ENCODE measurements around the gene DTYMK.

The DTYMK gene

DNA sequence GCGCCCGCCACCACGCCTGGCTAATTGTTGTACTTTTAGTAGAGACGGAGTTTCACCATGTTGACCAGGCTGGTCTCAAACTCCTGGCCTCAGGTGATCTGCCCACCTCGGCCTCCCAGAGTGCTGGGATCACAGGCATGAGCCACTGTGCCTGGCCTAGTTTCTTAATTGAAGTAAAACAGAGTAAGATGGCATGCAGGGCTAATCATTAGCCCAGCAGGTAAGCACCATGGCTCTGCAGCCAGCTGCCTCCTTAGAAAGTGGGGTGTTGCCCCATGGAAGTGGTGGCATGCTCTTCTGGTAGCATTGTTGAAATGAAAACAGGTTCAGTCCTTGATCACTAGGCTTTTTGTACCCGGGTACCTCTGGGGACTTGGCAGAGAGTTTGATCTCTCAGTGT is 36.7 kb downstream of the DTYMK start:
- DNase-seq: no peak

DNA sequence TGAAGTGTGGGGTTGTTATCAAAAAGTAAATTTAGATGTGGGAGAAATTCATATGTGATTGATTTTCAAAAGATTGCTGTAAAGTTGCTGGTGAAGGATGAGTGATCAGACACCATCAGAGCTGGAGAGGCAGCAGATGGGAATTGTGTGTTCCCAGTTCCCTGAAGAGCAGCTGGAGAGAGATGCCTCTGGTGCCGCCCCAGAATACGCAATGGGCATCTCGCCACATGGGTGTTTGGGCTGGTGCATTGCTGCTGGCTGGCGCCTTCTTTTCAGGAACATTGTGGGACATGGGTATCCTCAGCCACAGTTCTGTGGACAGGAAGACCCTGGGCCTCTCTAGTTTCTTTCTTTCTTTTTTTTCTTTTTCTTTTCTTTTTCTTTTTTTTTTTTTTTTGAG is 37.2 kb downstream of the DTYMK start:
- peak in 2 of 56 donors; percentile 6 to 18 for DNase-seq

DNA sequence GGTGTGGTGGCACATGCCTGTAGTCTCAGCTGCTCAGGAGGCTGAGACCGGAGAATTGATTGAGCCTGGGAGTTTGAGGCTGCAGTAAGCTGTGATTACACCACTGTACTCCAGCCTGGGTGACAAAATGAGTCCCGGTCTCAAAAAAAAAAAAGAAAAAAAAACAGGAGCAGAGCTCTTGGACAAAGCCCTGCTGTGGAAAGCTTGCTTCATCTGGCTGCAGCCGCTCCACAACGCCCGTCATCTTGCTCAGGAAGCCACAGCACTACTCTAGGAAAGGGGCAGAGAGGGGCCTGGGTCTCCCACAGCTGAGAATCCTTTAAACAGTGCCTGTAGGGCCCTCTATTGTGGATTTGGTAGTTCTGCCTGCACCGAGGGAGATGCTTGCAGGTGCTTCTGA is 38.2 kb downstream of the DTYMK start:
- no peak for DNase-seq

DNA sequence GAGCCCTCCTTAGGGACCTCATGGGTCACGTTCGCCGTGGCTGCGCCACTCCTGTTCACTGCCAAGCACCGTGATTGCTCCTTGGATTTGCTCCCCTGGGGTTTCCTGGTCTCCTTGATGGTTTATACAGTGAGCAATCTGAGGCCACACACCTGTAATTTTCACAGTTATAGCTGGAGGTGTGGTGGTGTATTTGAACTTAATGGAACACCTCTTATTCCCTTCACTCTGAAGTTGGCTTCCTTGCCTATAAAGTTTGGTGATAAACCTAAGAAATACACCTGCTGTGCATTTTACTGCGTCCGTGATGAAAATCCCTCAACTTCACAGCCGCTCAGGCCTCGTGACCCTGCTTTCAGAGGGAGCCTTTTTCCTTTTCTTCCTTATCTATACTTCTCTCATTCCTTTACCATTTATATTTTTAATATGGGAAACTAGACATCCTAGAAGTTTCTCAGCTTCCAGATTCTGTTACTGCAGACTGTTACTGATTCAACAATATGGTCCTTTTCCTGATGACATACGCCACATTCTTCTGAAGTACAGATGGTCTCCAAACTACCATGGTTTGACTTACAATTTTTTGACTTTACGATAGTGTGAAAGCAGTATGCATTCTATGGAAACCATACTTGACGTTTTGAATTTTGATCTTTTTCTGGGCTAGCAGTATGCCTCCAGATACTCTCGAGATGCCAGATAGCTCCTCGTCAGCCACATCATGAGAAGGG is 40.5 kb downstream of the DTYMK start:
- no peak for DNase-seq

DNA sequence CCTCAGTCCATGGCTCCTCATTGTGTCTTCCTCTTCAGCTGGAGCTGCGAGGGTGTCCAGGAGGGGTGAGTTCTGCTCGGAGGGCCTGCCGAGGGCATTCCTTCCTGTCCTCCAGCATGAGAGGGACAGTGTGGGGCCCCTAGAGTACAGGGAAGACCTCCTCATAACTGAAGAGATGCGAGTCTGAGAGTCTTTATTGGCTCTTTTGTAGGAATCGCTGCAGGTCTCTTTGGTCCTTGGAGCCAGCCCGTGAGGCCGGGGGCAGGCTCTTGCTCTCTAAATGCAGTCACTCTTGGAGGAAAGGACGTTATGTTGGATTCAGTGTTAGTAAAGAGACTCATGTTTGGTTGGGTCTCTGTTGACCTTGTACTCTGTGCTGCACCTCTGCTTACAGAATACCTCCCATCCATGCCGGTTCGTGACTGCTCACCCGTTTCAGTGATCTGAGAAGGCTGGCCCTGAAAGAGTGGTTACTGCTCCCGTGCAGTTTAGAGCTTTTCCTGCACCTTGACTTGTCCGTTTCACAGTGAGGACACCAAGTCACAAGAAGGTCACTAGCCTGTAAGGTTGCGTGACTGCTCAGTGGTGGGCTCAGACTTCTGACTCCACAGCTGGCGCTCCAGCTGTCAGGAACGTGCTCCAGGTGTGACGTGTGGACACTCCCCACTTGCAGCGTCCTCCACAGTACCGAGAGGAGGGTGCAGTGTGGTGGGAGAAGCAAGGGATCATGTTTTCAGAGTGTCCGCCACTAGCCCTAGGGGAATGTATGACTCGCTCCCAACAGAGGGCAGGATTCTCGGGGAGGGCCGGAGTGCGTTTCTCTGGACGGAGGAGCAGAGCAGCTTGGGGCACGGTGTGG is 41.3 kb downstream of the DTYMK start:
- DNase-seq: no peak

DNA sequence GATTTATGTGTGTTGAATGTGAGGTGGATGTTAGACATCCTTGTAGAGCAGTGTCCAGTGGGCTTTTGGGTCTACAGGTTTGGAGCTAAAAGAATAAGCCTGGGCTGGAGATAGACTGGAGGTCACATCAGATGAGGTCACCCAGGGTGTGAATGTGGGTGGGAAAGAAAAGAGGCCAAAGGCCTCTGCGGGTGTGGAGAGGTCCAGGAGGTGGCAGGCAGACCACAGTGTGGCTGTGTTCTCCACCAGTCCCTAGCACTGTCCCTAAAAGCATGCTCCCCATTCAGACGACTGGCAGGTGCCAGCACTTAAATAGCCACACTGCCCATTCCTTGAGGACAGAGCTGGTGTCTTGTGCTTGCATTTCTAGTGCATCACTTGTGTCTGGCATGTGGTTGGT is 45.0 kb downstream of the DTYMK start:
- no peak for DNase-seq

DNA sequence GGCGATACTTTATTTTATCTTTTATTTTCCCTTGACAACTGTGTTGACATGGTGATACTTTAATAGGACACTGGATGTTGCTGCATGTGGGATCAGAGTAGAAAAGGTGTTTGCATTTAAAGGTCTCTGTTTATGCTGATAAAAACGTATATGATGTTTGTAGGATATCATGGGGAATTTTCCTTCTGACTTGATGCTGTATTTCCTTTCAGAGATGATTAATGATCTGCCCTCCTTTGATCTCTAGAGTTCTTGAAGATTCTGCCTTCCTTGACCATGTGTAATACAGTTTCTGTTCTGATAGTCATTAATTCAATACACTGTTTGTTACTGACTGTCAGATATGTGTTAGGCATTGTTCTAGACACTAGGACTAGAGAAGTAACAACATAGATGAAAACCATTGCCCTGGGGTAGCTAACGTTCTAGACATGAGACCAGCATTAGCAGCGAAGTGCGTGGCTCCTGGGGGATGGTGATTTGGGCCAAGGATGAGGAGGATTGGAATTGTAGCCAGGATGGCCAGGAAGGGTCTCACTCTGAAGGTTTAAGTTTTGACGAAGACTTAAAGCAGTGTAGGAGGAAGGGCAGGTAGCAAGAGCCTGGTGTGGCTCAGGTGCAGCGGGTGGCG is 46.3 kb downstream of the DTYMK start:
- no peak for DNase-seq

DNA sequence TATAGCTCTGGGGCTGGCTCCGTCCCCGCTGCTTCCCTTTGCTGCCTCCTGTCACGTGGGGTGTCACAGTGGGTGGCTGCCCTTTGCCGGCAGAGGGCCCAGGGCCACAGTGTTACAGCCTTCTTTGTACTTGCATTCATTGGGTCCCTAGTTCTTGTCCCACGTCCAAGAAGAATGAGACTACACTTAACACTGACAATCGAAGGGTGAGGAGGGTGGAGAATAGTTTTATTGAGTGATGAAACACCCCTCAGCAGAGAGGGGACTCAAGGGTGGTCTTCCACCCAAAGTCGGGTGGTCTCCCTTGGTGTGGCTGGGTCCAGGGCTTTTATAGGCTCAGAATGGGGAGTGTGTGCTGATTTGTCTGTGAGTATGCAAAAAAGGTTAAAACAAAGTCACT is 47.2 kb downstream of the DTYMK start:
- no peak for DNase-seq

DNA sequence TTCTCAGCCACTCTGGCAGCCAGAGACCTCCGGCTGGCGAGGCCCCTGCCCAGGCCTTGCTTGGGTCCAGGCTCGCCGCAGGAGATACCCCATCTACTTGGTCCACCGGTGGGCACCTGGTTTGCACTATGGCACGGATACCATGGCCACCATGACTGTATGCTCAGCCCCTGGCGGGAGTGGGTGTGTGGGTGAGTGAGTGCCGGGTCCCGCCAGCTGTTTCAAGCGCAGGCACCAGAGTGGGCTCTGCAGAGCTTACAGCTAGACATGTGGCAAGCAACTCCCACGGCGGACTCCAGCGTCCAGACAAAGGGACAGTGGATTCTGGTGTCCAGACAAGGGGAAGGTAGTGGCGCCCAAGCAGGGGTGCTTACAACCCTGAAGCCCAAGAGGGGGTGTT is 47.7 kb downstream of the DTYMK start:
- DNase-seq: no peak

DNA sequence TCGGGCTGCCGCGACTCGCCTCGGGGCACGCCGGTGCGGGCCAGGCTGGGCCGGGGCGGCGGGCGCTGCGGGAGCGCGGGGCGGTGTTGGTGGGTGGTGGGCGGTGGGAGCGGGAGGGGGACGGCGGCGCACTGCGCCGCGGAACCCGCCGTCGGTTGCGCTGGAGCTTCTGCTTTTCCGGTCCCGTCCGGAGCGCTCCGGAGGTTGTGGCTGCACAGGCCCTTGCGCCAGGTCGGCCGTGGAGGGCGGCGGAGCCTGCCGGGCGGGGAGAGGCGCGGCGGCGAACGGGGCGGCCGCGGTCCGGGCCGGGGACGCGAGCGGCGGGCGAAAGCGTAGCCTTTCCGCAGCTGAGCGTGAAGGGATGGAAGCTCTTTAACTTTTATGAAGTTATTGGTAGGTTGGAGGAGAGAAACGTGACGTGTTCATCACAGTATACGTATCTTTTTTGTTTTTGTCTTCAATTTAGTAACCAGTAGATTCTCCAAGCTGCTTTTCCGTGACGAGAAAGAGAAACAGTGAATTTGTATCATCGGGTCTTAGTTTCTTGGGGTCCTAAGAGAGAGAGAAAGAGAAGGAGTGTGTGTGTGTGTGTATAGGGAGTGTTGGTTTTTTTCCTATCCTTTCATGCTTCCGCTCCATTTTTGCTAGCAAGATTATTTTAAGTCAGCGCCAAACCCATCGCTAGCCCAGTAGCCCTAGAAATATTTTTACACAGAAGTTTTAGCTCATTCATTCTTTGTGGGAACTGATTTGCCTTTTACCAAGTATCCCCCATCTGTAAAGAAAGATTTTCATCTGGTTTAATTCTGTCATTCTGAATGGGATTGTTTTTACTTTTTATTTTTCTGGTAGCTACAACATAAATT is 48.6 kb downstream of the DTYMK start:
- DNase-seq: no peak

DNA sequence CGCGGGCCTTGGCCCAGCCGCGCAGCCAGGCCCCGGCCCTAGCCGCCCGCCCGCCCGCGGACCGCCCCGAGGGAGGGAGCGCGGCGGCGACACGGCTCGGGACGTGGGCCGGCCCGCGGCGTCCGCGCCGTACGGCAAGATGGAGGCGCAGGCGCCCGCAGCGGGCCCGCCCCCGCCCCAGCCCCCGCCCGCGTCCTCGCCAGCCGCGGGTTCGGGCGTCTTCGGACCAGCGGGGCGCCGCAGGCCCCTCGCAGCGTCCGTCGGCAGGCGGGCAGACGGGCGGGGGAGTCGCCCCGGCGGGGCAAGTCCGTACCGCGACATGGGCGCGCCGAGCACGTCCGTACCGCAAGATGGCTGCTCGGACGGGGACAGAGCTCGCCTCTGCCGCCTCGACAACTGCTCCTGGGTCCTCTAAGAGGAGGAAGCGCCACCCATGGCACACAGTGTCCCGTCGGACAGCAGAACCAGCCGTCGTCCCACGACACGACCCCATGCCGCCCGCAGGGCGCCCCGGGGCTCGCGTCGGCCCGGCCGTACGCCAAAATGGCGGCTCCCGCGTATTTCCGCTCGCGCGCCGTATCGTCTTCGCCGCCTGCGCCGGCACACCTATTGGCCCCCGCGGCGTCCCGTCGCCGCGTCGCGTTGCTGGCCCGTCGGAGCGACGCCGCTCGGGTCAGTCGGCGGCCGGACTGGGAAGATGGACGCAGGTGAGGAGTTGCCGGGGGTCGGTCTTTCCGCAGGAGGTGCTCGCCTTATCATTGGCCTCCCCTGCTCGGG is 49.4 kb downstream of the DTYMK start, which contains the start of the genes ATG4B and THAP4:
Gene ATG4B, plus strand, starts transcription at position 676 of the 777 bp plus-strand sequence. Its CDS starts 22 bp downstream, at position 698.
Gene THAP4, minus strand, starts transcription at position 141 of the 777 bp plus-strand sequence. CDS start 141 bp downstream, outside the sequence.
- DNase-seq: peak; percentile 42 to 97 (median 82)

DNA sequence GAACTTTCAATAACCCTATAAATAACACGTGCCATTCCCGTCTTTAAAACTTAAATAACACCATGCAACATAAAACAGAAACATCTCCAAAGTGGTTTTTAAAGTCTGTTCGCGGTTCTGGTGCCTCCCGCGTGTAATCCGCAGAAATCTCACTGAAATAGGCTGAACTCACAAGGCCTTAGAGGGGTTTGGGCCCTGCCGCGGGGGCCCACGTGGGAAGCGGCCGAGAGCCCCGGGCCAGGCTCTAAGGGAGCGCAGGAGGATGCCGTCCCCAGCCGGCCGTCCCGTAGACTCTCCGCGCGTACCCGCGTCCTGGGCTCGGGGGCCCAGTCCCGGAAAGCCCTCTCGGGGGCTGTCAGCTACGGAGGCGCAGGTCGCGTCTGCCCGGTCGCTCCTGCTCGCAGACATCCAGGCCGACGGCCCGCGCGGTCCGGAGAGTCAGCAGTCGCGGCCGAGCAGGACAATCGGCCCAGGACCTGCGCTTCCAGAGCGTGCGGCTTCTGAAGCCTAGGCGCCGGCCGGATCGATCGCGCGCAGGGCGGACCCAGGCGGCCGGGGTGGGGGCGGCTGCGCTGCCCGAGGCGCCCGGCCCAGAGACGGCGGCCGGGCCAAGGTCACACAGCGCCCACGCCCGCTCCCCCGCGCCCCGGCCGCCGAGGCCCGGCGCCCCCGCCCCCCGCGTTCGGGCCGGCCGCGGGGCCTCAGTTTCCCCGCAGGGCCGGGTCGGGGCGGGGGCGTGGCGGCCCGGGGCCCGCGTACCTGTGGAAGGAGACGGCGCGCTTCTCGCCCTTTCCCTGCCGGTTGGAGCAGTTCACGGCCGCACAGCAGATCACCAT is 50.2 kb downstream of the DTYMK start:
- peak in 7 of 56 donors; percentile 7 to 53 (median 36) for DNase-seq

DNA sequence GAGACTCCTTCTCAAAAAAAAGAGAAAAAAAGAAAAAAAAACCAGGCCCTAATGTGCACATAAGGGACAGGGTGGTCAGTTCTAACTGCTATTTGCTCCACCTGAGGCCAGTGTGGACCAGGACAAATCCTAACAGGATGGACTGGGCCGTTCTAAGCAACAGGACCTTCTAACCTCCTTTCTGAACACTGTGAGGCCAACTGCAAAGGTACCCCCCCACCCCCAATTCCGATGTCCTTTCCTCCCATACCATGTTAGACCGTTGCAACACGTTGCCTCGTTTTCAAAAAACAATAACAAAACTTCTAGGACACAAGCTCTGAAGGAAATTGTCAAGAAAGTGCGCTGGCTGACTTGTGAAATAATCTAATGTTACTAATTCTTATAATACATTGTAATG is 50.9 kb downstream of the DTYMK start:
- no peak for DNase-seq

DNA sequence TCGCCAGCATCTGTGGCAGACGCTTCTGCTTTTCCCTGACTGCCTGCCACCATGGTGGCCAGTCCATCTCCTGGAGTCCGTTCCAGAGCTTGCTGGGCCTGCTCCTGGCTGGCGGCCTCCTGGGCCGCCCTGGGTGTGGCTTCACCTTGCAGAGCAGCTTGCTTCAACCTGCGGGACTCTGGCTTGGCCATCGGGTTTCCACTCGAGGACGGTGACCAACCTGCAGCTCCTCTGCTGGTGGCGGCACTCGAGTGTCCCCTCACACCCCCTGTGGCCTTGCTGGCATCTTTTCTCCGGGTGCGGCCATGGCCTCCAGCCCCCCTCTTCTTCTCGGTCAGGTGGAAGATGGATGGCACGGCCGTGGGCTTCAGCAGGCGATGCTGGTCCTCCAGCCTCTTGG is 53.1 kb downstream of the DTYMK start:
- no peak for DNase-seq

DNA sequence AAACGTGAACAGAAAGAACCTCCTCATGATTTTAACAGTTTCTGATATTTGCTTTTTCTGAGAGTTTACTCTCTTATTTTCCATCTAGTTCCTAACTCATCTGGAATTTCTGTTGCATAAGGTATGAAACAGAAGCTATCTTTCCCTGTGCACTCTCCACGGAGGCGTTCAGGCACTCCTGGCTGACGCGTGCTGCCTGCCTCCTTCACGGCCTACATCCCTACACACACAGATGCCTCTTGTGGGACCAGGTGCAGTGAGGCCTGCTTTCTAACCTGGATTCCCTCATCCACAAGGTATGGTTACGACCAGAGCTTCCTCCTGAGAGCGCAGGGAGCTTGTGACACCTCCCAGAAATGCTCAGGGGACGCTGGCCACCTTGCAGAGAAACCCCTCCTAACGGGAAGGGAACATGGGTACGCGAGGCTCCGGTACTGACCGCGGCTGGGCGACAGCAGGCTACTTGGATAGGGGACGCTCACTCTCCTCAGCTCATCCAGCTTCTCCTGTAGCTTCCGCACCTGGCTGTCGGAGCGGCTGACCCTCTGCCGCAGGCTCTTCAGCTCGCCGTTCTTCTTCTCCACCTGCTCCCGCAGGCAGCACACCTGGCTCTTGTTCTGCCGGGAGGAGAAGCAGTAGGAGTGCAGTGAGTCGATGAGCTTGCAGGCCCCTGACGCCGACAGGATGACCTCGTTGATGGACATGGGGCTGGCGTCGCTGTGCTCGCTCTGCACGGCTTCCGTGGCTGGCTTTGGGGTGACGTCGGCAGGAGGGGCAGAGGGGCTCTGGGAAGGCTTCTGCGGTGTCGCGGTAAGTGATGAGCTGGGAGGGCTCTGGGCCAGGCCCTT is 53.9 kb downstream of the DTYMK start:
- DNase-seq: no peak

DNA sequence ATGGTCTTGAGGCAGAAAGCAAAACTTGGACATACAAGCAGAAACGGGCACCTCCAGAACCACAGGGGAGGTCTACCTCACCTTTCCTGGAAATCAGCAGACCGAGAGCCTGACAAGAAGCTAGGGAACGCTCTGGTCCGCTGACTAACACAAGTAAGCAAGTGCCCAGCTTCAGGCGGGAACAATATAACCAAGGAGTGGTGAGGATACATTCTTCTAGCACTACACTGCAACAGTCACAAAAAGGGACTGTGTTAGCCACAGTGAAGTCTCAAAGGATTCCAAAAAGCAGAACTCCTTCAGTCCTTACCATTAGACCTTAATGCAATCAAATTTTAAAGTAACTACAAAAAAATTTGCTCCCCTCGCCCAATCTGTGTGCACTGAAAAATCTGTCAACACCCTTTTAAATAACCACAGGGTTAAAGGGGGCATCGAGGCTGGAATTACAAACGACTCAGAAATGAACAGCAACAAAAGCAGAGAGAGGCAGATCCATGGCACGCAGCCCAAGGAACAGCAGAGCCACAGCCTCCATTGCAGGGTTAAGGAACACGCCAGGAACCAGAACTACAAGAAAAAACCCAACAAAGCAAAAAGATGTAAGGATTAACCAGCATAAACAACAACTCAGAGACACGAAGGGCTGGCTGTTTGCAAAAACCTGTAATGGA is 56.7 kb downstream of the DTYMK start:
- peak in 5 of 56 donors; percentile 5 to 38 (median 25) for DNase-seq

DNA sequence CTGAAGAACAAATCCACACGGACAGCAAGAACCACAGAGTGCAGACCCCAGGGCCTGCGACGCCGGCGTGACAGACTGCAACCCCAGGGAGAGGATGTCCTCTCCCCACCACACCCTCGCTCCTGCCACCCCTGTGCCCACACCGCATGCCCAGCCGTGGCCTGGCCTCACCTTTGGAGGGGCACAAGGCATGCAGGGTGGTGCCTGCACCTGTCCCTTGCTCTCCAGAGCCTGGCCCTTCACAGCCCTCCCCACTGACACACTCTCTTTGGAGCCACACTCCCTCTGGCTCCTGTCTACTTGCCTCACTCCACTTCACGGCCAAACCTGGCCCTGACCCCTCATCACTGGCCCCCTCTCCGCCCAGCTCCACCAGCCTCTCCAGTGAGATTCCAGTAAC is 58.9 kb downstream of the DTYMK start:
- DNase-seq: no peak

Data from amygdala (tissue), 56 donors.